AG08396 (cell line): Measurements from ENCODE around the gene CDKN2D.

ENCODE experiments used
- DNase-seq: peaks from one replicate; pipeline ENCODE4 v3.0.0; 2012; ENCODE audit warnings: low spot score, mixed read lengths

The CDKN2D gene

GRCh38 chr19:10520652-10521318, 48.0 kb downstream of the CDKN2D start:
- DNase-seq: no peak

- no peak for DNase-seq
These were observed 49.4 kb downstream of the CDKN2D start for GRCh38 chr19:10519421-10519820.

- DNase-seq: no peak
These were observed 50.1 kb downstream of the CDKN2D start for GRCh38 chr19:10518444-10519361.

- no peak for DNase-seq
These were observed 50.9 kb downstream of the CDKN2D start for GRCh38 chr19:10517760-10518443.

GRCh38 chr19:10517361-10517759, 51.4 kb downstream of the CDKN2D start, which contains the start of gene S1PR5:
Gene S1PR5 (minus strand): TSS chr19:10517447. CDS start chr19:10515011, 2,436 bp downstream.
- no peak for DNase-seq

GRCh38 chr19:10516671-10517286, 52.0 kb downstream of the CDKN2D start:
- no peak for DNase-seq
